Stimulated activated CD4-positive, alpha-beta T cell treated with anti-CD3 and anti-CD28 coated beads, Interleukin-12 subunit alpha, Interleukin-12 subunit beta, amount 100 ng/mL, for 24 hours (primary cell): ENCODE data around the gene PPP1CA.
A peak's percentile ranks its signal among the peaks of the same experiment; 100 is the strongest.
"Not testable (repeated sequence)": the region's sequence is repeated elsewhere in the genome, so short reads cannot be mapped to it uniquely, and the experiment has no call there.

Experiments
- DNase-seq, 2 experiments: peaks; one replicate each; pipeline ENCODE4 v3.0.0-alpha.2; 2020; ENCODE audit warnings: low read depth in 2 of 2

The PPP1CA gene

DNA sequence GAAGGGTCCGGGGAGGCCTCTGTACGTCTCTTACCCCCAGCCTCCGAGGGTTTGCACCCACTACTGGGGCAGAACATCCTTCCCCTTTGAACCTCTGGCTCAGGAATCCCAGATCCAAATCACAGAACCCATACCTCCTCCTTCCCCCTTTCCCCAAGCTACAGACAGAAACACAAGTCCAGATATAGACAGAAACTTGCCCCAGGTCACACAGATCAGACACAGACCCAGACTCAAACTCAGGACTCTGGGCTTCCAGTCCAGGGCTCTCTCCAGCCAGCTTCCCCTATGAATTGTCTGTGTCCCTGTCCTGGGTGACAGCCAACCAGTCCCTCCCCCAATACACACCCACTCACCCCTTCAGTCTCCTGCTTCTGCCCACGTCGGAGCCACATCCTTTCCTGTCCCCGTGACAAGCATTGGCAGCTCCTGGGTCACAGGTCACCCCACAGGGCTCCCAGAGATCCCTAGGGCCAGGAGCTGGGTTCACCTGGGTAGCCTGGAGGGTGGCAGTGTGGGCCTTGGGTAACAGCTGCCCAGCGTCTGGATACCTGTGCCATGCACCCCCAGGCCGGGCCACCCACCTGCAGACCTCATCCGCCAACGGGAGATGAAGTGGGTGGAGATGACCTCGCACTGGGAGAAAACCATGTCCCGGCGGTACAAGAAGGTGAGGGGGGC is 3.0 kb upstream of the PPP1CA start:
- DNase-seq = no peak

DNA sequence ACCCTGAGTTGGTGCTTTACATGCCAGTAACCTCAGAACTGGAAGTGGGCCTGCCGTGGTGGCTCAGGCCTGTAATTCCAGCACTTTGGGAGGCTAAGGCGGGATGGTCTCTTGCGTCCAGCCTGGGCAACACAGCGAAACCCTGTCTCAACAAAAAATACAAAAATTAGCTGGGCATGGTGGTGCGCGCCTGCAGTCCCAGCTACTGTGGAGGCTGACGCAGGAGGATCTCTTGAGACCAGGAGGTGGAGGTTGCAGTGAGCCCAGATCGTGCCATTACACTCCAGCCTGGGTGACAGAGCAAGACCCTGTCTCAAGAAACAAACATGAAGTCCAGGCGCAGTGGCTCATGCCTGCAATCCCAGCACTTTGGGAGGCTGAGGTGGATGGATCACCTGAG is 1.4 kb upstream of the PPP1CA start:
- not testable (repeated sequence) for DNase-seq

DNA sequence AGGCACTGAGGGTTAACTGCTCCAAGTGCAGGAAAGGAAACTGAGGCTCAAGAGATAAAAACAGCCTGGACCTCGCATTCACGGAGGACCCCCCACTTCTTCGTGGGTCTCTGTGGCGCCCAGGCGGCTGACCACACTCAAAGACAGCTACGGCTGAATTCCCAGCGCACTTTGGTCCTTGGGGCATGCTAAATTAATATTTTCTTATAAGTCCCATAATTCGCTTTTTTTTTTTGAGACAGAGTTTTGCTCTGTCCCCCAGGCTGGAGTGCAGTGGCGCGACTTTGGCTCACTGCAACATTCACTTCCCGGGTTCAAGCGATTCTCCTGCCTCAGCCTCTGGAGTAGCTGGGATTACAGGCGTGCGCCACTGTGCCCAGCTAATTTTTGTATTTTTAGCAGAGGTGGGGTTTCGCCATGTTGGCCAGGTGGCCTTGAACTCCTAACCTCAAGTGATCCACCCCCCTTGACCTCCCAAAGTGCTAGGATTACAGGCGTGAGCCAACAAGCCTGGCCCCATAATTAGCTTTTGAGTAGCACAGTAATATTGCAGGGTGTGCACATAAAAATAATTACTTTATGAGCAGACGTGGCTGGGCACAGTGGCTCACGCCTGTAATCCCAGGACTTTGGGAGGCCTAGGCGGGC is 658 bp upstream of the PPP1CA start:
- DNase-seq = not testable (repeated sequence)

DNA sequence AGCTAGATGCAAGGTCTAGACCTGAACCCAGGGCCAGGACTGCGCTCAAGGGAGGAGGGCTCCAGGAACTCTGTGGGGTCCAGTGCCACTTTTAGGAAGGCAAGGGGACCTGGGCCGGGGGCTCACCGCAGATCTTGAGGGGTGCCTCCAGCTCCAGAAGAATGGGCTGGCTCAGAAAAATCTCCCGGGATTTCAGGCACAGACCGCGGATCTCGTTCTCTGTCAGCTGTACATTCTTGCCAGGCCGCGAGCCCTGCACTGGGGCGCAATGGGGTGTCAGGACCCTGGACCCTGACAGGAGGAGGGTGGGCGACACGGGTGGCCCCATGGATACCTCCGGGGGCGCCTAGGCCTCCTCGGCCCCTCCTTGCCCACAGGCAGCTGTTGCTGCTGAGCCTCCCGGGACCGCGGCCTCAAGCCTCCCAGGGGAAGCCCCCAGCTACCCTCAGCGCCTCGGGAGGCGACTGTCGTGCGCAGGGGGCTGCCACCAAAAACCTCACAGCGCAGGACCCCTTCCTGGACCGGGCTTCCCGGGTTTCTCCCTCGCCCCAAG is 640 bp downstream of the PPP1CA start:
- DNase-seq = no peak

DNA sequence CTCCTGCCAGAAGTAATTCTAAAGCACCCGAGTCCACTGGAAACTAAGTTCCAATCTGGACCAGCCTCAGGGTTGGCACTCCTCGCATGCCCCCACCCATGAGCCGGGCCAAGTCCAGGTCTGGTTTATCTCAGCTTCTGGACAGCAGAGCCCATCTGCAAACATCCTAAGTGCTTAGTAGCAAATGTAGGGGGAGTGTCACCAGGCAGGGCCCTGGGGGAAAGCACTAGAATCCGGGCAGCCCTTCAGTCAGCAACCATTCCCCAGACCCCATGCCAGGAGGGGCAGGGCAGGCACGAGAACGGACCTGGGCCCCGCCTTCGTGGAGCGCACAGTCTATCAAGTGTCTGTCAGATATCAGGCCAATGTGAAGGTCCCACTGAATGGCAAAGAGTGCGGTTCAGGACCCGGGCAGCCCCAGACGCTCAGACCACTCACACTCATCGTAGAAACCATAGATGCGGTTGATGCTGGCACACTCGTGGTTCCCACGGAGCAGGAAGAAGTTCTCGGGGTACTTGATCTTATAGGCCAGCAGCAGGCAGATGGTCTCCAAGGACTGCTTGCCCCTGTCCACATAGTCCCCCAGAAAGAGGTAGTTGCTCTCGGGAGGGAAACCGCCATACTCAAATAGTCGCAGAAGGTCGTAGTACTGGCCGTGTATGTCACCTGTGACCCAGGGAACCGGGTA is 1.3 kb downstream of the PPP1CA start:
- DNase-seq = no peak

DNA sequence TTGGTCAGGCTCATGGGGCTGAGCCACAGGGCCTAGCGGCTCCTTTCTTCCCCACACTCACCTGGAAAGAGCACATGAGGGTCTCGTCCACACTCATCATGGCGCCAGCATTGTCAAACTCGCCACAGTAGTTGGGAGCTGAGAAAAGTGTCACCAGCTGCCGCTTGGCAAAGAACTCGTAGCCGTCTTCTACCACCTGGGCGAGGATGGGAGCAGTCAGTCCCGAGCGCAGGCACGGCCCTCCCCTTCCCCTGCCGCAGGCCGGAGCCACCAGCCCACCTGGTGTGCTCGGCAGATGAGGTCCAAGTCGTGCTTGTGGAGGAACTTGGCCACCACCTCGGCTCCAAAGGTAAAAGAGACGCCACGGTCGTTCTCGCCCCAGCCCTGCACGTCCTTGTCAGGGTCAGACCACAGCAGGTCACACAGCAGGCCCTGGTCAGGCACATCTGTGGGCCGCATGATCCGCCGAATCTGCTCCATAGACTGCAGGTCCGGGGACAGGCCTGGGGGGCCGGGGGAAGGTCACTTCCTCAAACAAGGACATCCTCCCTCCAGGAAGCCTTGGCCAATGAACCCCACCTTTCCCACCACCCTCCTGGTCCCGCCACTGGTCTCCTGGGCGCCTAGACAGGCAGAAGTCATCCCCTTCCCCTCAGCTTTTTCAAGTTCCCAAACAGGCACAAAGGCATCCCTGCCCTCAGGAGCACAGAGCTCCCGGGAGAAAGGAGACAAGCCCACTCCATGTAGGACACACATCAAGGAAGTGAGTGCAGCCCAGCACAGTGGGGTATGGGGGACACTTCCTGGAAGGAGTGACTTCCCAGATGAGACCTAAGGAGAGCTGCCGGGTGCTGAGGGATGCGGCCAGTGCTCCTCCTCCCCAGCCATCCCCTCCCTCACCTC is 2.7 kb downstream of the PPP1CA start:
- no peak for DNase-seq

DNA sequence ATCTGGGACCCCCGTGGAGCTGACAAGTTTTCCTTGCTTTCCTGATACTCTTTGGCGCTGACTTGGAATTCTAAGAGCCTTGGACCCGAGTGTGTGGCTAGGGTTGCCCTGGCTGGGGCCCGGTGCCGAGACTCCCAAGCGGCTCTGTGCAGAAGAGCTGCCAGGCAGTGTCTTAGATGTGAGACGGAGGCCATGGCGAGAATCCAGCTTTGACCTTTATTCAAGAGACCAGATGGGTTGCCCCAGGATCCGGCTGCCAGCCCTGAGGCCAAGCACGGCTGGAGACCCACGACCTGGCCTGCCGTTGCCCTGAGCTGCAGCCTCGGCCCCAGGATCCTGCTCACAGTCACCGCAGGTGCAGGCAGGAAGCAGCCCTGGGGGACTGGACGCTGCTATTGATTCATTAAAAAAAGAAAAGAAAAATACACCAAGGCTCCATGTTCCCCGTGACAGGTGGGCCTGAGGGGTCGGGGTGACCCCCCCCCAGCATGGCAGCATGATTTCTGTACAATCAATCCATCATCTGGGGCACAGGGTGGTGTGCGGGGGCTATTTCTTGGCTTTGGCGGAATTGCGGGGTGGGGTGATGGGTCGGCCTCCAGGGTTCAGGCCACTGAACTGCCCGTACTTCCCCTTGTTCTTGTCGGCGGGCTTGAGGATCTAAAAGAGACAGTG is 3.5 kb downstream of the PPP1CA start:
- DNase-seq = no peak

DNA sequence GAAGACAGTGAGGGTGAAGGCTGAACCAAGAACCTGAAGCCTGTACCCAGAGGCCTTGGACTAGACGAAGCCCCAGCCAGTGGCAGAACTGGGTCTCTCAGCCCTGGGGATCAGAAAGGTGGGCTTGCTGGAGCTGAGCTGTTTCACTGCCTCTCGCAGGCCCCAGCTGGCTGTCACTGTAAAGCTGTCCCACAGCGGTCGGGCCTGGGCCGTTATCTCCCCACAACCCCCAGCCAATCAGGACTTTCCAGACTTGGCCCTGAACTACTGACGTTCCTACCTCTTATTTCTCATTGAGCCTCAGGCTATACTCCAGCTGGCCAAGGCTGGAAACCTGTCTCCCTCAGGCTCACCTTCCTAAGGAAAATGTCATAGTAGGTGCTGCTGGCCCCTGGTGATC is 4.1 kb downstream of the PPP1CA start:
- no peak for DNase-seq

DNA sequence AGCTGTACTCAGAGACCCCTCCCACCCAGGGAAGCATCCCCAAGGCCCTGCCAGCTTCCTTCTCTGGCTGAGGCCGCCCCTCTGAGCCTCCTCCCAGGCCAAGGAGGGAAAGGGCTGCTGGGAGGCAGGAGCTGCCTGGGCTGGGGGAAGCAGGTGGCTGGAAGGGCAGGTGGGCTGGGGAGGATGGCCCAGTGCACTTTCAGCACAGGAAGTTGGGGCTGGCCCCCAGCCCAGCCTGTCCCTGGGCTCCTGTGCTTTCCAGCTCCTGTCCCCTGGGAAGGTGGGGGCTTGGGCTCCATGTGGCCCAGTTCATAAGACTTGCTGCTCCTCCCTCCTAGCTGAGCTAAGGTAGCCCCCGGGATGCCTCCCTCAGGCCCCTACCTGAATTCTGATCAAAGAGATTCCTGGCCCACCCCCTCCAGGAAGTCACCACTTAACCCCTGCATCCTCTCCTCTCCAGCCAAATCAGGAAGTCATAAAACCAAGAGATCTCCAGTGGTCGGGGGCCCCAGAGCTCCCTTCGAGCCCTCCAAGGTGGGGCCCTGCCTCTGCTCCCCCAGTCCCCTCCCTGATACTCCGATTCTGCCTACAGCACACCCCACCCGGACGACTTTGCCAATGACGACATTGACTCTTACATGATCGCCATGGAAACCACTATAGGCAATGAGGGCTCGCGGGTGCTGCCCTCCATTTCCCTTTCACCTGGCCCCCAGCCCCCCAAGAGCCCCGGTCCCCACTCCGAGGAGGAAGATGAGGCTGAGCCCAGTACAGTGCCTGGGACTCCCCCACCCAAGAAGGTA is 4.9 kb downstream of the PPP1CA start:
- no peak for DNase-seq

DNA sequence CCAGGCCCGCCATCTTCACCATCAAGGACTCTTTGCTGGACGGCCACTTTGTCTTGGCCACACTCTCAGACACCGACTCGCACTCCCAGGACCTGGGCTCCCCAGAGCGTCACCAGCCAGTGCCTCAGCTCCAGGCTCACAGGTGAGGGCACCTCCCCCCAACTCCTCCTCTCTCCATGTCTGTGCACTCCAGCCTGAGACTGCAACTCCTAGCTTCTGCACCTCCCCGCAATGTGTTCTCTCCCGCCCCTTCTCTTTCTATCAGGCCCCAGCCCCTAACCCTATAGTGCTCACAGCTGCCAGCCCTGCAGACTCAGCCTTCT is 5.4 kb downstream of the PPP1CA start:
- no peak for DNase-seq

DNA sequence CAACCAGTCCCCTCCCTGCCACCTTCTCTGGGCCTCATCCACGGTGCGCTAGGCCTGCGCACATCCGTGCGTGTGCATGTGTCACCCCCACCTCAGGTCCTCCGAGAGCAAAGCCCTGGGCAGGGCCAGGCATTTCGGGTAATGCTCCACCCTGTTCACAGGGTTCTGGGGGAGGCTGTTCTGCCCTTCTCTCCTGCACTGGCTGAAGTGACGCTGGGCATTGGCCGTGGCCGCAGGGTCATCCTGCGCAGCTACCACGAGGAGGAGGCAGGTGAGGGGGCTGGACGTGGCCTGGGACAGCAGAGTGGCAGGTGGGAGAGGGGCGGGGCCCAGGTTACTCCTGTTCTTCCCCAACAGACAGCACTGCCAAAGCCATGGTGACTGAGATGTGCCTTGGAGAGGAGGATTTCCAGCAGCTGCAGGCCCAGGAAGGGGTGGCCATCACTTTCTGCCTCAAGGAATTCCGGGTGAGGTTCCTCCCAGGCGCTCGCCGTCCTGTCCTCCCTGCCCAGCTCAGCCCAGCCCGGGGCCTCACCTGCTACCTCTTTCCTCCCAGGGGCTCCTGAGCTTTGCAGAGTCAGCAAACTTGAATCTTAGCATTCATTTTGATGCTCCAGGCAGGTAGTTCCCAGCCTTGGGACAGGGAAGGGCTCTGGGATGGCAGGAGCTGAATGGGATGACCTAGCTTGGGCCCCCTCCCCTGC is 6.0 kb downstream of the PPP1CA start:
- no peak for DNase-seq

DNA sequence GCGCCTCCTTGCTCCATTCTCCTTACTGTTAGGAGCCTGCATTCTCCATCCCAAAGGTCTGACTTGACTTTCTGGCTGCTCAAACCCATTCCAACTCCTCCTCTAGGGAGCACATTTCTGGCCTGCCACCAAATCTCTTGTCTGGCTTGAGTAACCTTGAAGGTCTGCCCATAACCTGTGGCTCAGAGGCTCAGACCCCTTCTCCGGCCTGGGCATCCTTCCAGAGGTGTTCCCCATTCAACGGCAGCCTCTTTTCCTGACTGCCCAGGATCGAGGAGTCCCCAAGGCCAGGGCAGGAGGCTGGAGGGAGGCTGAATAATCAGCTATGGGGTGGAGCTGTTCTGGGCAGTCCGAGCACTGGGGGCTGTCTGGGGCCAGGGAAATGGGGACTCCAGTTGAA is 7.7 kb downstream of the PPP1CA start:
- no peak for DNase-seq

DNA sequence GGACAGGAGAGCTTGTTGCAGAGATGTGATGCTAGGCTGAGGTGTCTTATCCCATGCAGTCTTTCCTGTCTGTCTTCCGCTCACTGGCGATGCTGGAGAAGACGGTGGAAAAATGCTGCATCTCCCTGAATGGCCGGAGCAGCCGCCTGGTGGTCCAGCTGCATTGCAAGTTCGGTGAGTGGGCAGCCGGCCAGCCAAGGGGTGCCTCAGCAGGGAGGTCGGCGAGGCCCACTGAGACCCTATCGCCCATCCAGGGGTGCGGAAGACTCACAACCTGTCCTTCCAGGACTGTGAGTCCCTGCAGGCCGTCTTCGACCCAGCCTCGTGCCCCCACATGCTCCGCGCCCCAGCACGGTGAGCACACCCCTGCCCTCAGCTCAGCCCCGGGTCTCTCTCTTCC is 8.2 kb downstream of the PPP1CA start:
- no peak for DNase-seq

DNA sequence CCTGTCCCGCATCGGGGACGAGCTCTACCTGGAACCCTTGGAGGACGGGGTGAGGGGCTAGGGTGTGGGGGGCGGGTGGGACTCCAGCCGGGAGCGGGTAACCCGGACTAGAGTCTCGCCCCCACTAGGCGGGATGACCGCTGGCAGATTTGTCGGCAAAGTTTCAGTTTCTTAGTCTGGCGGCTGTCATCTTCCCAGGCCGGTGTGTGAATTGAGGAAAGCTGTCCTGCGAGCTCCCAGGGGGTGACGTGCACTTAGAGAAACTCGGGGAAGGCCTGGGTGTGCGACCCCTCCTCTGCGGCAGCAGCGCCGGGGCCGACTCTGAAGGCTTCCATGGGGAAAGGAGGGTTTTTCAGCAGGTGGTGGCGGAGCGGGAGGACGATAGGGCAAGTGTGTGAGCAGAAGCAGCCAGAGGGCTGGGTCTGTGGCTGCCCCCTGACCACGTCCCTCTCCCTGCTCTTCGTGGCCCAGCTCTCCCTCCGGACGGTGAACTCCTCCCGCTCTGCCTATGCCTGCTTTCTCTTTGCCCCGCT is 9.4 kb downstream of the PPP1CA start:
- no peak for DNase-seq

DNA sequence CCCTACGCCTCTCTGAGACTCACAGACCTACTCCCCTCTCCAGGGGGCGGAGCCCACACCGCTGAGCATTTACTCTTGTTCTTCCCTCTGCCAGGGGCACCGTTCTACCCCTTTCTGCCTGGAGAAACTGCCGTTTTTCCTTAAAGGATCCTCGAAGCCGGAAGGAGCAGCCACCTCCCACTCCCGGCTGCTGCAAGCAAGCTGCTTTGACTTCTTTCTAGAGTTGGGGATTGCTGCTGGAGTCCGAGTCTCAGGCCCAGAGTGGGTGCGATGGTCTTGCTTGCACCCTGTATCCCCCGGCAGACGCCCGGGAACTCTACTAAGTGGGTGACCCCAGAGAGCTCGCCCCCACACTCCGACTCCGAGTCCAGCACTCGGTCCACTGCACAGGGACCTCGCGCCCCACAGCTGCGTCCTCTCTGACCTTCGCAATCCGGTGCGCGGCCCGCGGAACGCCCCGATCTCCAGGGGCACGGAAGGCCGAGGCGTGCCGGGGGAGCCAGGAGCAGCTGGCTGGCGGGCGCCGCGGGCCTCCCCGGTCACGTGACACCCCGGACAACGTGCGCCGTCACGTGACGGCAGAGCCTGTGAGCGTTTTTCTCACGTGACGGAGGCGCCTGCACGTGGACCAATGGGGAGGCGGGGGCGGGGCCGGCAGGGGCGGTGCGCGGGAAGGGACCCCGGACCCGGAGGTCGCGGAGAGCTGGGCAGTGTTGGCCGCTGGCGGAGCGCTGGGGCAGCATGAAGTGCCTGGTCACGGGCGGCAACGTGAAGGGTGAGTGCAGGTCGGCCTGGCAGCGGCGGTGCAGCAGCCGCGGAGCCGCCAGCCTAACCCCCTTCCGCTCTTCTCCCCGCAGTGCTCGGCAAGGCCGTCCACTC is 10.1 kb downstream of the PPP1CA start, which contains the start of gene RAD9A:
TSS of gene RAD9A (plus strand) at position 683 of the 879 bp plus-strand sequence. CDS start at position 742, 59 bp downstream.
- peak; percentile 87 to 92 for DNase-seq

DNA sequence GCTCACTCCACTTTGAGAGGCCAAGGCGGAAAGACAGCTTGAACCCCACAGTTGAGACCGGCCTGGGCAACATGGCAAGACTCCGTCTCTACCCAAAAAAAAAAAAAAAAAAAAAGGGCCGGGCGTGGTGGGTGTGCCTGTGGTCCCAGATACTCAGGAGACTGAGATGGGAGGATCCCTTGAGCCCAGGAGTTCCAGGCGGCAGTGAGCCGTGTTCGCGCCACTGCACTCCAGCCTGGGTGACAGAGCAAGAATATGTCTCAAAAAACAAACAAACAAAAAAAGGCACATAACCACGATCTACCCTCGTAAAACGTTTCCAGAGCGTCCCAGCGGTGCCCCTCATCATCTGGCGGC is 10.7 kb downstream of the PPP1CA start:
- DNase-seq = no peak

DNA sequence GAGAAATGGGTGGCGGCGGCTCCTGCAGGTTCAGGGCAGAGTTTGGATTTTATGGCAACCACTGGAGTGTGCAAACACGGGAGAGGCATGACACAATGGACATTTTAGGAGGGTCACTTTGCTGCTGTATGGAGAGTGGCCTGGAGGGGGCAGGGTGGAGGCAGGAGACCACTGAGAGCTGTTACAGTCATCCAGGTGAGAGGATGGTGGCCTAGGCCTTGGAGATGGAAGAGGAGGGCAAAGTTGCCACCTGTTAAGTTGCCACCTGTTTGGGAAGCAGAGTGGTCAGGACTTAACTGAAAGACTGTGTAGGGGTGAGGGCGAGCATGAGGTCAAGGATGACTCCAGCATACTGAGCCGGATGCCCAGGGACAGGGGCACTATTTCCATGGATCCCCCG is 12.2 kb downstream of the PPP1CA start:
- no peak for DNase-seq

DNA sequence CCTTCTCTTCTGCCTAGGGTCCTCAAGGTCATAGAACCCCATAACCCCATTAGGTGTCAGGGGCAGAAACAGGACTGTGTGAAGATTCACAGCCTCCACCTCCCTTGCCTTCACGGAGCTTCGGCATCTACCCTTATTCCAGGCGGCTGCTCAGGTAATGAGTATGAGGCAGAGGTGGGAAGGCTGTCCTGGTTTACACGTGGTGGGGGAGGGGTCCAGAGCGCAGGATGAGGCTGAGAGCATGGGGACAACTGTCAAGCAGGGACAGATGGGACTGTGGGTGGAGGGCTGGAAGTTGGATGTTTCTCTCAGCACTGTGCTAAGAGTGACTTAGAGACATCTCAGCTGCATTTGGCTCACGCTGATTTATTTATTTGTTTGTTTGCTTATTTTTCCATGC is 14.1 kb downstream of the PPP1CA start:
- DNase-seq = no peak

DNA sequence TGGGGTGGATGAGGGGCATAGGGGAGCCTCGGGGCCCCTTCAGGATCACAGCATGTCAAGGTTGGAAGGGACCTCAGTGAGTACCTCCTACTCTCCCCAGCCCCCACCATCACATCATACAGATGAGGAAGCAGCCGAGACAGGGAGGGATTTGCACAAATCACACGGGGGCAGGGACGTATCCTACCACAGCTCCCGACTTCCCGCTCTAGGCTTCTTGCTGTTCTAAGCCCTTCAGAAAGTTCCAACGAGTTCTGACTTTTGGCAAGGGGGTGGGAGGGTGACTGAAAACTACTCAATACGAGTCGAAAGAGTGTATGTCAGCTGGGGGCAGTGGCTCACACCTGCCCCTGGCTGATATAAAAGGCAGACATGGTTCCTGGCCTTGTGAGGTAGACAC is 14.6 kb downstream of the PPP1CA start:
- DNase-seq = no peak
